ENCODE measurements around the gene ADGRG1. TPM values are rescaled to one million over a fixed set of nuclear protein-coding genes. Genes with fewer than 3 reads are reported as not detected.

Gene ADGRG1
- total RNA-seq, 2 donors from 2014 or later = 0.64 TPM

- H3K9me3 ChIP-seq (ENCODE audit: control insufficient read depth, low read length) = no peaks in the 10 kb centered on the region
- no peak overlapping the region for H3K4me3 Mint-ChIP-seq
- H3K4me3 ChIP-seq (ENCODE audit: low read length) = no peak overlapping the region
- no peaks in the 10 kb centered on the region for H3K36me3 Mint-ChIP-seq (ENCODE audit: low read depth)
- H3K9ac ChIP-seq (ENCODE audit: extremely low read depth, low read length, poor library complexity, severe bottlenecking) = no peak overlapping the region
- DNase-seq = no peak
- WGBS, 2 experiments (ENCODE audit: insufficient coverage in 1 of 2, insufficient read length in 1 of 2) = 92 to 100% methylated on average over 1 of the region's 2 CpGs
- no peaks in the 10 kb centered on the region for H3K4me1 ChIP-seq (ENCODE audit: control insufficient read depth, insufficient read depth, low read length)
- H3K27me3 Mint-ChIP-seq (ENCODE audit: insufficient read depth) = peaks cover 4% of the 10 kb centered on the region
- H3K9me3 Mint-ChIP-seq = no peaks in the 10 kb centered on the region
- peaks cover 21% of the 10 kb centered on the region for H3K4me1 Mint-ChIP-seq
- H3K27me3 ChIP-seq (ENCODE audit: control insufficient read depth, insufficient read depth, low read length, poor library complexity, severe bottlenecking) = peaks cover 6% of the 10 kb centered on the region
- TF ChIP-seq CTCF (conservative IDR thresholded peaks at IDR 0.05) = no peak
- no peaks in the 10 kb centered on the region for H3K36me3 ChIP-seq (ENCODE audit: control insufficient read depth, insufficient read depth, low read length)
- H3K27ac Mint-ChIP-seq = no peak overlapping the region
- H3K27ac ChIP-seq (ENCODE audit: low read depth, low read length) = no peak overlapping the region
These were observed 44.4 kb downstream of the ADGRG1 start for GRCh38 chr16:57672824-57673223.

- no peak for TF ChIP-seq CTCF (conservative IDR thresholded peaks at IDR 0.05)
- Histone ChIP-seq H3K27me3 (ENCODE audit: control insufficient read depth, insufficient read depth, low read length, poor library complexity, severe bottlenecking) (peaks cover 6% of the 10 kb centered on the region), H3K4me3 (ENCODE audit: low read length) (no peak overlapping the region), H3K4me1 (ENCODE audit: control insufficient read depth, insufficient read depth, low read length) (no peaks in the 10 kb centered on the region), H3K27ac (ENCODE audit: low read depth, low read length) (no peak overlapping the region), H3K9ac (ENCODE audit: extremely low read depth, low read length, poor library complexity, severe bottlenecking) (no peak overlapping the region), H3K36me3 (ENCODE audit: control insufficient read depth, insufficient read depth, low read length) (no peaks in the 10 kb centered on the region), H3K9me3 (ENCODE audit: control insufficient read depth, low read length) (no peaks in the 10 kb centered on the region)
- Mint-ChIP-seq H3K27me3 (ENCODE audit: insufficient read depth) (peaks cover 4% of the 10 kb centered on the region), H3K4me1 (peaks cover 17% of the 10 kb centered on the region), H3K27ac (no peak overlapping the region), H3K36me3 (ENCODE audit: low read depth) (no peaks in the 10 kb centered on the region), H3K4me3 (peak overlapping the region; percentile 19), H3K9me3 (no peaks in the 10 kb centered on the region)
- DNase-seq = peak; percentile 86
- 47 to 48% methylated on average over 9 to 12 of the region's 12 CpGs for WGBS, 2 experiments (ENCODE audit: insufficient coverage in 1 of 2, insufficient read length in 1 of 2)
These were observed 47.5 kb downstream of the ADGRG1 start for GRCh38 chr16:57675741-57676551.

GRCh38 chr16:57676553-57677085 lies 48.2 kb downstream of the ADGRG1 start:
- no peak for TF ChIP-seq CTCF (conservative IDR thresholded peaks at IDR 0.05)
- Histone ChIP-seq H3K4me1 (ENCODE audit: control insufficient read depth, insufficient read depth, low read length) (no peaks in the 10 kb centered on the region), H3K9ac (ENCODE audit: extremely low read depth, low read length, poor library complexity, severe bottlenecking) (no peak overlapping the region), H3K4me3 (ENCODE audit: low read length) (no peak overlapping the region), H3K9me3 (ENCODE audit: control insufficient read depth, low read length) (no peaks in the 10 kb centered on the region), H3K36me3 (ENCODE audit: control insufficient read depth, insufficient read depth, low read length) (no peaks in the 10 kb centered on the region), H3K27me3 (ENCODE audit: control insufficient read depth, insufficient read depth, low read length, poor library complexity, severe bottlenecking) (peaks cover 6% of the 10 kb centered on the region), H3K27ac (ENCODE audit: low read depth, low read length) (no peak overlapping the region)
- H3K36me3 Mint-ChIP-seq (ENCODE audit: low read depth) = no peaks in the 10 kb centered on the region
- no peak overlapping the region for H3K4me3 Mint-ChIP-seq
- H3K9me3 Mint-ChIP-seq = no peaks in the 10 kb centered on the region
- WGBS, 2 experiments (ENCODE audit: insufficient coverage in 1 of 2, insufficient read length in 1 of 2) = 82 to 96% methylated on average over 2 to 3 of the region's 4 CpGs
- H3K27me3 Mint-ChIP-seq (ENCODE audit: insufficient read depth) = peaks cover 4% of the 10 kb centered on the region
- DNase-seq = no peak
- H3K27ac Mint-ChIP-seq = no peak overlapping the region
- peaks cover 17% of the 10 kb centered on the region for H3K4me1 Mint-ChIP-seq

All from endodermal cell (in vitro differentiated cells).